Ishikawa (cell line): ENCODE data around the gene NTNG1.

Source experiments
- CEBPB ChIP-seq: IDR thresholded peaks from 2 replicates; pipeline ENCODE4 v1.6.1; 2012
- CREB1 ChIP-seq: IDR thresholded peaks from 2 replicates; pipeline ENCODE4 v1.6.1; 2012; ENCODE audit warnings: low read depth
- EGR1 ChIP-seq: IDR thresholded peaks from 2 replicates; pipeline ENCODE4 v1.6.1; 2012
- EP300 ChIP-seq: IDR thresholded peaks from 2 replicates; pipeline ENCODE4 v1.6.1; 2012; ENCODE audit warnings: borderline replicate concordance
- FOXM1 ChIP-seq: IDR thresholded peaks from 2 replicates; pipeline ENCODE4 v1.6.1; 2012; ENCODE audit warnings: low read depth, borderline replicate concordance
- MAX ChIP-seq: IDR thresholded peaks from 2 replicates; pipeline ENCODE4 v1.6.1; 2012
- NFIC ChIP-seq: IDR thresholded peaks from 2 replicates; pipeline ENCODE4 v1.6.1; 2012
- RAD21 ChIP-seq: IDR thresholded peaks from 2 replicates; pipeline ENCODE4 v1.6.1; 2012; ENCODE audit warnings: low read depth
- REST ChIP-seq: IDR thresholded peaks from 2 replicates; pipeline ENCODE4 v1.6.1; 2012; ENCODE audit warnings: low read depth, mild to moderate bottlenecking
- TAF1 ChIP-seq: IDR thresholded peaks from 2 replicates; pipeline ENCODE4 v1.6.1; 2012; ENCODE audit warnings: low read depth, mild to moderate bottlenecking
- TCF12 ChIP-seq: IDR thresholded peaks from 2 replicates; pipeline ENCODE4 v1.6.1; 2012; ENCODE audit warnings: low read depth
- TEAD4 ChIP-seq: IDR thresholded peaks from 2 replicates; pipeline ENCODE4 v1.6.1; 2012
- USF1 ChIP-seq: IDR thresholded peaks from 2 replicates; pipeline ENCODE4 v1.6.1; 2012
- YY1 ChIP-seq: IDR thresholded peaks from 2 replicates; pipeline ENCODE4 v1.6.1; 2012; ENCODE audit warnings: low read depth
- ZBTB7A ChIP-seq: IDR thresholded peaks from 2 replicates; pipeline ENCODE4 v1.6.1; 2012; ENCODE audit warnings: low read depth

NTNG1 gene

GRCh38 chr1:107151295-107151694 is 10.5 kb downstream of the NTNG1 start:
- no peak for TF ChIP-seq NFIC
- TF ChIP-seq RAD21: no peak
- no peak for TF ChIP-seq TAF1
- TF ChIP-seq CREB1: no peak
- no peak for TF ChIP-seq TCF12
- TF ChIP-seq USF1: no peak
- no peak for TF ChIP-seq YY1
- TF ChIP-seq REST: no peak
- no peak for TF ChIP-seq FOXM1
- no peak for TF ChIP-seq MAX
- no peak for TF ChIP-seq ZBTB7A
- no peak for TF ChIP-seq TEAD4
- TF ChIP-seq EP300: no peak
- no peak for TF ChIP-seq CEBPB
- no peak for TF ChIP-seq EGR1

- TF ChIP-seq TCF12 (no peak), CEBPB (no peak), EGR1 (no peak), MAX (no peak), REST (no peak)
Measured at GRCh38 chr1:107152395-107152794, 11.6 kb downstream of the NTNG1 start.

GRCh38 chr1:107153014-107153413 is 12.2 kb downstream of the NTNG1 start:
- peak; percentile 50 for TF ChIP-seq RAD21
- TF ChIP-seq REST: no peak
- no peak for TF ChIP-seq EGR1
- no peak for TF ChIP-seq EP300

- TF ChIP-seq ZBTB7A (no peak), NFIC (no peak), EP300 (no peak), TCF12 (no peak), RAD21 (no peak), YY1 (no peak), TAF1 (no peak)
Measured at GRCh38 chr1:107158496-107158895, 17.7 kb downstream of the NTNG1 start.

- no peak for TF ChIP-seq EP300
- TF ChIP-seq FOXM1: no peak
- TF ChIP-seq MAX: no peak
- TF ChIP-seq EGR1: no peak
- TF ChIP-seq TEAD4: no peak
- no peak for TF ChIP-seq RAD21
- TF ChIP-seq NFIC: no peak
- TF ChIP-seq CEBPB: no peak
- no peak for TF ChIP-seq USF1
- no peak for TF ChIP-seq YY1
- TF ChIP-seq ZBTB7A: no peak
- no peak for TF ChIP-seq REST
- no peak for TF ChIP-seq TAF1
- no peak for TF ChIP-seq CREB1
- no peak for TF ChIP-seq TCF12
Measured at GRCh38 chr1:107158991-107159390, 18.2 kb downstream of the NTNG1 start.
